Activated naive CD4-positive, alpha-beta T cell treated with anti-CD3 and anti-CD28 coated beads, Interleukin-2, amount 50 U/mL, for 72 hours (primary cell): Measurements from ENCODE around the gene CNKSR3. TPM values are rescaled to one million over a fixed set of nuclear protein-coding genes. Genes with fewer than 3 reads are reported as not detected.
A peak's percentile ranks its signal among the peaks of the same experiment; 100 is the strongest.

Source experiments
- ATAC-seq, 2 donors: fragments of 150-1000 bp; cut with Tn5 transposase; 2 replicates each; pipeline ENCODE4 v1.10.0; 2021; ENCODE audit warnings: mild to moderate bottlenecking in 2 of 2, moderate library complexity in 2 of 2
- DNase-seq, 2 donors: peaks; one replicate each; pipeline ENCODE4 v3.0.0; 2021 to 2022; ENCODE audit warnings: low spot score in 2 of 2
- H3K27ac Mint-ChIP-seq, 2 donors: one replicate each; pipeline ENCODE4 v1.8.0; 2022; ENCODE audit warnings: mild to moderate bottlenecking in 2 of 2, mixed read lengths in 2 of 2
- H3K36me3 Mint-ChIP-seq, 2 donors: one replicate each; pipeline ENCODE4 v1.8.0; 2022; ENCODE audit warnings: mixed read lengths in 2 of 2
- H3K9me3 Mint-ChIP-seq, 2 donors: one replicate each; pipeline ENCODE4 v1.8.0; 2022; ENCODE audit warnings: mixed read lengths in 2 of 2
- total RNA-seq, 2 donors: library from RNA; stranded (reverse); gene quantifications; one replicate each; pipeline ENCODE4 v1.2.3, GENCODE V29; 2022

CNKSR3 gene
- total RNA-seq, 2 donors from 2014 or later: 0.78 TPM; not detected in 1

- DNase-seq: no peak
- no peak for ATAC-seq
- no peaks in the 10 kb centered on the region for H3K9me3 Mint-ChIP-seq
- H3K36me3 Mint-ChIP-seq: no peaks in the 10 kb centered on the region
- H3K27ac Mint-ChIP-seq: no peak overlapping the region
Measured at GRCh38 chr6:154371281-154371680, 139.2 kb downstream of the CNKSR3 start.

- ATAC-seq (no peak), DNase-seq (no peak)
- no peaks in the 10 kb centered on the region for H3K36me3 Mint-ChIP-seq
- H3K27ac Mint-ChIP-seq: peak overlapping the region in 1 of 2 donors; percentile 6
- H3K9me3 Mint-ChIP-seq: no peaks in the 10 kb centered on the region
Measured at GRCh38 chr6:154370545-154370944, 139.9 kb downstream of the CNKSR3 start.

- peak; percentile 83 to 88 for ATAC-seq
- Mint-ChIP-seq H3K36me3 (no peaks in the 10 kb centered on the region), H3K9me3 (no peaks in the 10 kb centered on the region), H3K27ac (no peak overlapping the region)
- DNase-seq: peak in 1 of 2 donors; percentile 11
Measured at GRCh38 chr6:154367839-154368695, 142.4 kb downstream of the CNKSR3 start.

DNA sequence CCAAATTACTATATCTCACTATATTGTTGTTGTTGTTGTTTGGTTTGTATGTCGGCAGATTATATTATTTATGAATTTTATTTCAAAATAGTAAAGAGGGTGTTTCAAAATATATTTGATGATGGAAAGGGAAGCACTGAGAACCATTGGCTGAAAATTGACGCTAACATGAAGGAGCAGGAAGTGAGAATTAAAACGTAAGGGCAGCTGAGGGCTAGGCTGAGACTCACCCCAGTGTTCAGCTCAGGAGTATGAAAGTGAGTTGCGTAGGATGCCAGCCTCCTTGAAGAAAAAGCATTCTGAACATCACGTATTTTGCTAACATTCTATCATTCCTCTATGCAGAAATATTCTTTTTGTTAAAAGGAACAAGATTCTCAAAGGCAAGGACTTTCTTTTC, 143.1 kb downstream of the CNKSR3 start:
- no peak overlapping the region for H3K27ac Mint-ChIP-seq
- DNase-seq (no peak), ATAC-seq (no peak)
- H3K9me3 Mint-ChIP-seq: no peaks in the 10 kb centered on the region
- no peaks in the 10 kb centered on the region for H3K36me3 Mint-ChIP-seq

GRCh38 chr6:154363821-154364220, 146.7 kb downstream of the CNKSR3 start:
- no peaks in the 10 kb centered on the region for H3K36me3 Mint-ChIP-seq
- DNase-seq (no peak), ATAC-seq (no peak)
- H3K27ac Mint-ChIP-seq: no peak overlapping the region
- H3K9me3 Mint-ChIP-seq: no peaks in the 10 kb centered on the region

- Mint-ChIP-seq H3K27ac (no peak overlapping the region), H3K36me3 (no peaks in the 10 kb centered on the region), H3K9me3 (no peaks in the 10 kb centered on the region)
- DNase-seq (no peak), ATAC-seq (no peak)
Measured at GRCh38 chr6:154361476-154361875, 149.0 kb downstream of the CNKSR3 start.

- no peak for ATAC-seq
- H3K27ac Mint-ChIP-seq: no peak overlapping the region
- no peak for DNase-seq
- H3K9me3 Mint-ChIP-seq: no peaks in the 10 kb centered on the region
- H3K36me3 Mint-ChIP-seq: no peaks in the 10 kb centered on the region
Measured at GRCh38 chr6:154360476-154360875, 150.0 kb downstream of the CNKSR3 start.

GRCh38 chr6:154359679-154360078, 150.8 kb downstream of the CNKSR3 start:
- Mint-ChIP-seq H3K9me3 (peaks cover under 1 to 4% of the 10 kb centered on the region in 2 donors), H3K27ac (no peak overlapping the region), H3K36me3 (peaks cover 0 to 5% of the 10 kb centered on the region in 2 donors)
- DNase-seq (no peak), ATAC-seq (no peak)

DNA sequence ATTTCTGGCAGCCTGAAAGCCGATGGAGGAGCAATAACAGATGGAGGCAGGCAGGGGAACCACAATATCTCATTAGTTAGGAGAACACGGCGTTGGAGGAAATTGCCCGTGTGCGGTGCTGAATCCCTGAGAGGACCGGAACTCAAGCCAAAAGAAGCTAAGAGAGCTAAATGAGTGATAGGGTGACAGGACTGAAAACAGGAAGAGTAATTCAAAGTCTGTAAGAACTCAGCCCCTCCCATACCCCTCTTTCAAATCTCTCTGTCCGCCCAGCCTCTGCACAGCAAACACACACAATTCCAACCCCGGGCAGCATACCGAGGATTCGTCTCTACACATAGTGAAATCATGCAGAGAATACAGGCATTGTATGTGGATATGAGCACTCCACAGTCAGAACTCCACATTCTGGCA, 151.3 kb downstream of the CNKSR3 start:
- Mint-ChIP-seq H3K27ac (peak overlapping the region in 1 of 2 donors; percentile 72), H3K9me3 (peaks cover 6 to 9% of the 10 kb centered on the region in 2 donors), H3K36me3 (peaks cover 0 to 6% of the 10 kb centered on the region in 2 donors)
- no peak for DNase-seq
- ATAC-seq: no peak

- Mint-ChIP-seq H3K27ac (no peak overlapping the region), H3K9me3 (peaks cover 8 to 10% of the 10 kb centered on the region in 2 donors), H3K36me3 (peaks cover 0 to 6% of the 10 kb centered on the region in 2 donors)
- DNase-seq (no peak), ATAC-seq (no peak)
Measured at GRCh38 chr6:154358019-154358545, 152.4 kb downstream of the CNKSR3 start.

DNA sequence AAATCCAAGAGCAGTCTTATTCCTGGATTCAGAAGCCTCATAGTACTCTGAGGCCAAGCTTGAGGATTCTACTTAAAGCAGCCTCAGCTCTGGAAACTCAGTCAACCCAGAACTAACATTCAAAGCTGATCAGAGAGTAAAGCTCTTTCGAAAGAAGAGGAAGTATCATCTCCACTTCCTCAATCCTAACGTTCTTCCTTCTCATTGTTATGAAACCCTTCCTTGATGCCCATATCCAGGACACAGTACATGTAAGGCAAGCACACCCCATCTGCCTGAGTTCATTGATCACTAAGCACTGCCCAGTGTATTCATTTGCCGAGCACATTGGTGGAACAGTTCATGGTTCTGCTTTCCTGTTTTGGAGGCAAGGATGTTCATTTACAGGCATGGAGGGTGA, 153.8 kb downstream of the CNKSR3 start, which contains the start of gene IPCEF1:
IPCEF1 (minus strand) TSS at position 114 of the 400 bp plus-strand sequence. CDS start 90,856 bp downstream, outside the sequence.
- DNase-seq: no peak
- H3K27ac Mint-ChIP-seq: peak within 1 kb of the TSS in 1 of 2 donors; percentile 30
- ATAC-seq: no peak
- peaks cover 0 to 6% of the 10 kb centered on the region in 2 donors for H3K36me3 Mint-ChIP-seq
- H3K9me3 Mint-ChIP-seq: peaks cover 8 to 10% of the 10 kb centered on the region in 2 donors

DNA sequence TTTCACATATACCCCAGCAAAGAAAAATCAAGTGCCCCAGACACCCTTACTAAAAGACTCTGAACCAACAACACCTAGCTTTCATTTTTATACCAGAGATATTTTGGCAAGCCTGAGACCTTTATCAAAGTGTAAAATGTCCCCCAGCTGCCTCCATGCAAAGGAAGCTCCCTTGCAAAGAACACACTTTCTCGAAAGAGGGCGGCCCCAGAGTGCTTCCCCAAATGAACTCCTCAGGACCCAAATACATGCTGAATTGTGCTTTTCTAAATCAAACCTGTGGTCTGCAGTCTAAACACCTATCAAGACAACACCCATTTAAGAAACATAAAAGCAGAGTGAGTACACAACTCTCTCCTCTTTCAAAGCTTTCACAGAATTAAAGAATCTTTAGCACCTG, 154.4 kb downstream of the CNKSR3 start:
- H3K9me3 Mint-ChIP-seq: peaks cover 8 to 10% of the 10 kb centered on the region in 2 donors
- DNase-seq: no peak
- no peak overlapping the region for H3K27ac Mint-ChIP-seq
- H3K36me3 Mint-ChIP-seq: peaks cover 0 to 6% of the 10 kb centered on the region in 2 donors
- no peak for ATAC-seq

DNA sequence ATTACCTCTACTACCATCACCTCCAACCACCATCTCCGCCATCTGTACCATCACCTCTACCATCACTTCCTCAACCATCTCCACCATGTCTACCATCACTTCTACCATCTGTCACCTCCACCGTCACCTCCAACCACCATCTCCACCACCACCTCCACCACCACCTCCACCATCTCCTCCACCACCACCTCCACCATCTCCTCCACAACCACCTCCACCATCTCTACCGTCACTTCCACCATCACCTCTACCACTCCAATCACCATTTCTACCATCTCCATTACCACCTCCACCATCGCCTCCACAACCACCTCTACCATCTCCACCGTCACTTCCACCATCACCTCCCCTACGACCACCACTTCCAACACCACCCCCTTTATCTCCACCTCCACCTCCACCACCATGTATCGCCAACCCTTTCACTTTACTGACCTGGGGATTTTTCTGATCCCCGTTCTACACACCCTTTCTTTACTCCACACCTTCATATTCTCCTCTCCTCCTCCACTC, 156.2 kb downstream of the CNKSR3 start:
- H3K9me3 Mint-ChIP-seq: peaks cover 8 to 10% of the 10 kb centered on the region in 2 donors
- no peak overlapping the region for H3K27ac Mint-ChIP-seq
- ATAC-seq: no peak
- peaks cover 0 to 6% of the 10 kb centered on the region in 2 donors for H3K36me3 Mint-ChIP-seq
- no peak for DNase-seq

DNA sequence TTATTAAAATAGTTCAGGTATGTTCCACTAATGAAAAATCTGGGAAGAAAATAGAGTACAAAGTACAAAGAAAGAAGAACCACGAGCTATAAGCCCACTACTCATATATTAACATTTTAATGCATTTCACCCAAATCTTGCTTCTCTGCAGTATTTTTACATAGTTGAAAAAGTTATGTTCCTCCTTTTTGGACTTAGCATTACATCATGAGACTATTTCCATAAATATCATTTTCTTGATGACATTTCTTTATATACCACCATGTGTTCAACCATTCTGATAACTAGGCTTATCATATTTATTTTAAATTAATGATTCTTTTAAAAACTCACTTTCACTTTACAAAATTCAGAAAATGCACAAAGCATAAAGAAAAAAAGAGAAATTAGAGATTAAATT, 156.9 kb downstream of the CNKSR3 start:
- DNase-seq (no peak), ATAC-seq (no peak)
- Mint-ChIP-seq H3K9me3 (peaks cover 8 to 10% of the 10 kb centered on the region in 2 donors), H3K36me3 (peaks cover 0 to 6% of the 10 kb centered on the region in 2 donors), H3K27ac (no peak overlapping the region)

GRCh38 chr6:154352898-154353585, 157.4 kb downstream of the CNKSR3 start:
- peaks cover 8 to 10% of the 10 kb centered on the region in 2 donors for H3K9me3 Mint-ChIP-seq
- H3K27ac Mint-ChIP-seq: no peak overlapping the region
- H3K36me3 Mint-ChIP-seq: peaks cover 0 to 6% of the 10 kb centered on the region in 2 donors
- peak; percentile 87 to 93 for ATAC-seq
- peak in 1 of 2 donors; percentile 54 for DNase-seq

DNA sequence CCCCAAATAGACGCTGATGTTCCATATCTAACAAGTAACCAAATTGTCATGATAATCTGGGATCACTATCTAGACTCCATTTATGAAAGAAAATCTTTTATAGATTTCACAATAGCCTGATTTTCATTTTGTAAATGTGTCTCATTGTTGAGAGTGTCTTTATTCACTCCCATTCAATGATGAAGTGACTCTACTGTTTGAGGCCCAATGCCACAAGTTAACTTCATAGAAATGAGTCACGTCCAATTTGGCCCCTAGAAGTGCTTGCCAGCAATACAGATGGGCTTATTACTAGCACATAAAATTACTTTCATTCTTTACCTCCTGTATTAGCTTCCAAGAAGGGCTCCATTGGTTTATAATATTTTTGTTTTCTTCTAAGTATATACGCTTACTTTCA, 160.2 kb downstream of the CNKSR3 start:
- peaks cover 8 to 23% of the 10 kb centered on the region in 2 donors for H3K9me3 Mint-ChIP-seq
- ATAC-seq (no peak), DNase-seq (no peak)
- peaks cover 6 to 12% of the 10 kb centered on the region in 2 donors for H3K36me3 Mint-ChIP-seq
- no peak overlapping the region for H3K27ac Mint-ChIP-seq

DNA sequence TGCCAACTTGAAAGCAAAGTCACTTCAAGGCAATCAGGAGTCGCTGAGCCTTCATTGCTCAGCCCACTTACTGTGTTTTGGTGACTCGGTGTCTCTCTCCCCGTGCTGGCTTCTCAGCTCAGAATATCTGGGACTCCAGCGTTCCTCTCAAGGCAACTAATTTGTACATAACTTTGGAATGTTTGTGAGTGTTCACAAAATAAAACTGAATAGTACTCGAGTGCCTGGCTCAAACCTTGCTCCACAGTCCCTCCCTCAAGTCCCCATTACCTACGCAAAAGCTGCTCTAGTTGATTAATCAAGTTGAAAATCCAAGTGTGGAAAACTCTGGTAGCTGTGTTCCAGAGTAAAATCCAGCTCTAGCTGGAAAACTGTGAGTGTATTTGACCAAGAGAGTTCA, 162.5 kb downstream of the CNKSR3 start:
- no peak for DNase-seq

More for the DNA sequence above, 162.5 kb downstream of the CNKSR3 start:
- ATAC-seq: no peak
- peaks cover 0 to 13% of the 10 kb centered on the region in 2 donors for H3K36me3 Mint-ChIP-seq
- peaks cover 0 to 18% of the 10 kb centered on the region in 2 donors for H3K9me3 Mint-ChIP-seq
- H3K27ac Mint-ChIP-seq: no peak overlapping the region
